ENCODE data around the gene CD164L2.

CD164L2 gene

GRCh38 chr1:27400082-27400962 lies 17.2 kb upstream of the CD164L2 start:
- Histone ChIP-seq H3K9me3 (ENCODE audit: low read length) (no peaks in the 10 kb centered on the region), H2AFZ (ENCODE audit: low read depth, low read length) (no peak overlapping the region), H3K4me1 (ENCODE audit: insufficient read depth, low read length) (peaks cover 19% of the 10 kb centered on the region), H3K27me3 (ENCODE audit: insufficient read depth, low read length) (no peaks in the 10 kb centered on the region), H3K36me3 (ENCODE audit: insufficient read depth, low read length) (no peaks in the 10 kb centered on the region), H3K4me3 (ENCODE audit: low read length) (no peak overlapping the region)

- Histone ChIP-seq H3K4me1 (ENCODE audit: insufficient read depth, low read length) (peaks cover 21% of the 10 kb centered on the region), H3K4me3 (ENCODE audit: low read length) (no peak overlapping the region), H3K9me3 (ENCODE audit: low read length) (no peaks in the 10 kb centered on the region), H3K27me3 (ENCODE audit: insufficient read depth, low read length) (no peaks in the 10 kb centered on the region), H2AFZ (ENCODE audit: low read depth, low read length) (no peak overlapping the region), H3K36me3 (ENCODE audit: insufficient read depth, low read length) (no peaks in the 10 kb centered on the region)
Observed at GRCh38 chr1:27399251-27400025, 16.3 kb upstream of the CD164L2 start.

- Histone ChIP-seq H3K4me1 (ENCODE audit: insufficient read depth, low read length) (peaks cover 21% of the 10 kb centered on the region), H3K36me3 (ENCODE audit: insufficient read depth, low read length) (no peaks in the 10 kb centered on the region), H3K4me3 (ENCODE audit: low read length) (no peak overlapping the region), H2AFZ (ENCODE audit: low read depth, low read length) (no peak overlapping the region), H3K9me3 (ENCODE audit: low read length) (no peaks in the 10 kb centered on the region), H3K27me3 (ENCODE audit: insufficient read depth, low read length) (no peaks in the 10 kb centered on the region)
Observed at GRCh38 chr1:27398405-27399149, 15.4 kb upstream of the CD164L2 start.

GRCh38 chr1:27397749-27398148 lies 14.6 kb upstream of the CD164L2 start:
- H3K4me3 ChIP-seq (ENCODE audit: low read length) = no peak overlapping the region
- H3K27me3 ChIP-seq (ENCODE audit: insufficient read depth, low read length) = no peaks in the 10 kb centered on the region
- no peaks in the 10 kb centered on the region for H3K9me3 ChIP-seq (ENCODE audit: low read length)
- H2AFZ ChIP-seq (ENCODE audit: low read depth, low read length) = no peak overlapping the region
- no peaks in the 10 kb centered on the region for H3K36me3 ChIP-seq (ENCODE audit: insufficient read depth, low read length)
- H3K4me1 ChIP-seq (ENCODE audit: insufficient read depth, low read length) = peaks cover 26% of the 10 kb centered on the region

GRCh38 chr1:27397110-27397509 lies 14.0 kb upstream of the CD164L2 start:
- Histone ChIP-seq H3K36me3 (ENCODE audit: insufficient read depth, low read length) (no peaks in the 10 kb centered on the region), H2AFZ (ENCODE audit: low read depth, low read length) (no peak overlapping the region), H3K4me1 (ENCODE audit: insufficient read depth, low read length) (peaks cover 27% of the 10 kb centered on the region), H3K27me3 (ENCODE audit: insufficient read depth, low read length) (no peaks in the 10 kb centered on the region), H3K4me3 (ENCODE audit: low read length) (no peak overlapping the region), H3K9me3 (ENCODE audit: low read length) (no peaks in the 10 kb centered on the region)

GRCh38 chr1:27395441-27396195 lies 12.5 kb upstream of the CD164L2 start:
- H3K4me3 ChIP-seq (ENCODE audit: low read length) = no peak overlapping the region
- no peak overlapping the region for H2AFZ ChIP-seq (ENCODE audit: low read depth, low read length)
- no peaks in the 10 kb centered on the region for H3K36me3 ChIP-seq (ENCODE audit: insufficient read depth, low read length)
- no peaks in the 10 kb centered on the region for H3K9me3 ChIP-seq (ENCODE audit: low read length)
- peaks cover 6% of the 10 kb centered on the region for H3K27me3 ChIP-seq (ENCODE audit: insufficient read depth, low read length)
- peaks cover 27% of the 10 kb centered on the region for H3K4me1 ChIP-seq (ENCODE audit: insufficient read depth, low read length)

GRCh38 chr1:27394925-27395324 lies 11.8 kb upstream of the CD164L2 start:
- H2AFZ ChIP-seq (ENCODE audit: low read depth, low read length) = no peak overlapping the region
- H3K9me3 ChIP-seq (ENCODE audit: low read length) = no peaks in the 10 kb centered on the region
- H3K36me3 ChIP-seq (ENCODE audit: insufficient read depth, low read length) = no peaks in the 10 kb centered on the region
- peaks cover 23% of the 10 kb centered on the region for H3K4me1 ChIP-seq (ENCODE audit: insufficient read depth, low read length)
- H3K27me3 ChIP-seq (ENCODE audit: insufficient read depth, low read length) = peaks cover 9% of the 10 kb centered on the region
- H3K4me3 ChIP-seq (ENCODE audit: low read length) = no peak overlapping the region

GRCh38 chr1:27394282-27394658 lies 11.1 kb upstream of the CD164L2 start:
- H2AFZ ChIP-seq (ENCODE audit: low read depth, low read length) = no peak overlapping the region

GRCh38 chr1:27393641-27394281 lies 10.6 kb upstream of the CD164L2 start:
- H3K4me3 ChIP-seq (ENCODE audit: low read length) = no peak overlapping the region

More at GRCh38 chr1:27394282-27394658, 11.1 kb upstream of the CD164L2 start:
- peaks cover 9% of the 10 kb centered on the region for H3K27me3 ChIP-seq (ENCODE audit: insufficient read depth, low read length)
- H3K36me3 ChIP-seq (ENCODE audit: insufficient read depth, low read length) = no peaks in the 10 kb centered on the region
- H3K4me1 ChIP-seq (ENCODE audit: insufficient read depth, low read length) = peaks cover 19% of the 10 kb centered on the region
- no peaks in the 10 kb centered on the region for H3K9me3 ChIP-seq (ENCODE audit: low read length)
- no peak overlapping the region for H3K4me3 ChIP-seq (ENCODE audit: low read length)

GRCh38 chr1:27392778-27393635 lies 9.9 kb upstream of the CD164L2 start:
- peak overlapping the region; percentile 71 for H2AFZ ChIP-seq (ENCODE audit: low read depth, low read length)
- H3K9me3 ChIP-seq (ENCODE audit: low read length) = no peaks in the 10 kb centered on the region
- peaks cover 9% of the 10 kb centered on the region for H3K27me3 ChIP-seq (ENCODE audit: insufficient read depth, low read length)
- H3K4me3 ChIP-seq (ENCODE audit: low read length) = peak overlapping the region; percentile 49
- H3K4me1 ChIP-seq (ENCODE audit: insufficient read depth, low read length) = peaks cover 11% of the 10 kb centered on the region
- H3K36me3 ChIP-seq (ENCODE audit: insufficient read depth, low read length) = no peaks in the 10 kb centered on the region

More at GRCh38 chr1:27393641-27394281, 10.6 kb upstream of the CD164L2 start:
- no peaks in the 10 kb centered on the region for H3K36me3 ChIP-seq (ENCODE audit: insufficient read depth, low read length)
- peaks cover 9% of the 10 kb centered on the region for H3K27me3 ChIP-seq (ENCODE audit: insufficient read depth, low read length)
- H2AFZ ChIP-seq (ENCODE audit: low read depth, low read length) = no peak overlapping the region
- H3K9me3 ChIP-seq (ENCODE audit: low read length) = no peaks in the 10 kb centered on the region
- peaks cover 14% of the 10 kb centered on the region for H3K4me1 ChIP-seq (ENCODE audit: insufficient read depth, low read length)

GRCh38 chr1:27392096-27392777 lies 9.1 kb upstream of the CD164L2 start, which contains the start of gene GPR3:
GPR3 (plus strand) TSS chr1:27392622; CDS start chr1:27393799, 1,177 bp downstream.
- H3K4me3 ChIP-seq (ENCODE audit: low read length) = peak within 1 kb of the TSS; percentile 49
- peaks cover 9% of the 10 kb centered on the region for H3K27me3 ChIP-seq (ENCODE audit: insufficient read depth, low read length)
- peak within 1 kb of the TSS; percentile 71 for H2AFZ ChIP-seq (ENCODE audit: low read depth, low read length)
- H3K36me3 ChIP-seq (ENCODE audit: insufficient read depth, low read length) = no peaks in the 10 kb centered on the region
- no peaks in the 10 kb centered on the region for H3K9me3 ChIP-seq (ENCODE audit: low read length)
- H3K4me1 ChIP-seq (ENCODE audit: insufficient read depth, low read length) = peaks cover 8% of the 10 kb centered on the region
